GM19468 (cell line): ENCODE data around the gene CLCN6.
"Not testable (repeated sequence)": the region's sequence is repeated elsewhere in the genome, so short reads cannot be mapped to it uniquely, and the experiment has no call there.

ENCODE experiments used
- ATAC-seq: cut with Tn5 transposase; IDR thresholded peaks from one replicate; pipeline ENCODE4 v1.9.1; 2021; ENCODE audit warnings: mild to moderate bottlenecking, moderate library complexity, moderate number of reproducible peaks; ENCODE audit not compliant: unreplicated experiment; ENCODE audit errors: extremely low read depth

Gene CLCN6

GRCh38 chr1:11794446-11795237, 11.3 kb upstream of the CLCN6 start:
- no peak for ATAC-seq

GRCh38 chr1:11795238-11795890, 10.6 kb upstream of the CLCN6 start:
- ATAC-seq = no peak

- no peak for ATAC-seq
These were observed 9.8 kb upstream of the CLCN6 start for GRCh38 chr1:11796036-11796828.

GRCh38 chr1:11797525-11798216, 8.3 kb upstream of the CLCN6 start:
- no peak for ATAC-seq

GRCh38 chr1:11799099-11799498, 6.9 kb upstream of the CLCN6 start:
- ATAC-seq = no peak

GRCh38 chr1:11799896-11800295, 6.1 kb upstream of the CLCN6 start:
- ATAC-seq = no peak

GRCh38 chr1:11800391-11800755, 5.6 kb upstream of the CLCN6 start:
- no peak for ATAC-seq

- no peak for ATAC-seq
These were observed 5.1 kb upstream of the CLCN6 start for GRCh38 chr1:11800756-11801433.

- ATAC-seq = no peak
These were observed 3.4 kb upstream of the CLCN6 start for GRCh38 chr1:11802616-11802972.

GRCh38 chr1:11802973-11803885, 2.8 kb upstream of the CLCN6 start:
- no peak for ATAC-seq

- ATAC-seq = not testable (repeated sequence)
These were observed 1.9 kb upstream of the CLCN6 start for GRCh38 chr1:11803924-11804665.

- no peak for ATAC-seq
These were observed 1.1 kb upstream of the CLCN6 start for GRCh38 chr1:11804666-11805421.

GRCh38 chr1:11806307-11806936, 431 bp downstream of the CLCN6 start:
- ATAC-seq = peak; percentile 9

- no peak for ATAC-seq
These were observed 1.1 kb downstream of the CLCN6 start for GRCh38 chr1:11807133-11807532.

- no peak for ATAC-seq
These were observed 7.0 kb downstream of the CLCN6 start for GRCh38 chr1:11813021-11813420.

- no peak for ATAC-seq
These were observed 11.2 kb downstream of the CLCN6 start for GRCh38 chr1:11817192-11817591.

GRCh38 chr1:11822091-11822490, 16.1 kb downstream of the CLCN6 start:
- ATAC-seq = no peak
